Natural killer cell (primary cell): ENCODE results near the gene NCK2. TPM values are rescaled to one million over a fixed set of nuclear protein-coding genes. Genes with fewer than 3 reads are reported as not detected.

Experiments used
- ATAC-seq, 3 donors: fragments of 150-1000 bp in 2 of 3; fragments of 200-7000 bp in 1 of 3; cut with Tn5 transposase; 1 replicate in 1 of 3; 2 replicates in 2 of 3; pipeline ENCODE4 v1.10.0; 2021; ENCODE audit warnings: mild to moderate bottlenecking in 2 of 3, moderate library complexity in 2 of 3
- DNase-seq, 2 donors: peaks; one replicate each; pipeline versions ENCODE4 v3.0.0 to v3.0.0-alpha.2; 2013 to 2021; ENCODE audit warnings: mixed read lengths in 1 of 2
- H3K27ac ChIP-seq: one replicate; pipeline ENCODE4 v1.5.1; 2013; ENCODE audit warnings: mild to moderate bottlenecking, low read length
- H3K27me3 ChIP-seq: one replicate; pipeline ENCODE4 v1.6.1; 2013; ENCODE audit warnings: low read length; ENCODE audit not compliant: control insufficient read depth, insufficient read depth
- H3K36me3 ChIP-seq: one replicate; pipeline ENCODE4 v1.6.1; 2013; ENCODE audit warnings: low read length; ENCODE audit not compliant: control insufficient read depth, insufficient read depth
- H3K4me1 ChIP-seq: one replicate; pipeline ENCODE4 v1.6.1; 2013; ENCODE audit warnings: low read length; ENCODE audit not compliant: control insufficient read depth, insufficient read depth
- H3K4me3 ChIP-seq: one replicate; pipeline ENCODE4 v1.5.1; 2013; ENCODE audit warnings: low read length
- H3K9me3 ChIP-seq: one replicate; pipeline ENCODE4 v1.6.1; 2013; ENCODE audit warnings: low read length; ENCODE audit not compliant: control insufficient read depth, insufficient read depth
- H3K27ac Mint-ChIP-seq, 2 donors: one replicate each; pipeline ENCODE4 v1.8.0; 2022; ENCODE audit warnings: mild to moderate bottlenecking in 2 of 2, mixed read lengths in 2 of 2, moderate library complexity in 1 of 2
- H3K27me3 Mint-ChIP-seq, 2 donors: one replicate each; pipeline ENCODE4 v1.8.0; 2022; ENCODE audit warnings: low read depth in 2 of 2, mixed read lengths in 2 of 2
- H3K36me3 Mint-ChIP-seq: one replicate; pipeline ENCODE4 v1.8.0; 2022; ENCODE audit warnings: mixed read lengths
- H3K4me1 Mint-ChIP-seq, 2 donors: one replicate each; pipeline ENCODE4 v1.8.0; 2022; ENCODE audit warnings: mixed read lengths in 2 of 2
- H3K4me3 Mint-ChIP-seq: one replicate; pipeline ENCODE4 v1.8.0; 2022; ENCODE audit warnings: mild to moderate bottlenecking, moderate library complexity, mixed read lengths
- H3K9me3 Mint-ChIP-seq, 2 donors: one replicate each; pipeline ENCODE4 v1.8.0; 2022; ENCODE audit warnings: mixed read lengths in 2 of 2
- WGBS: methylation state at CpG from one replicate; pipeline ENCODE4 v1.1.7; 2013; ENCODE audit warnings: missing lambda C conversion rate; ENCODE audit not compliant: insufficient coverage; 5-methylcytosine and 5-hydroxymethylcytosine counted together
- intact Hi-C: fragments of 100-400 bp; cut with micrococcal nuclease; formaldehyde crosslinking; loops from one replicate; pipeline ENCODE4 v1.14.2; 2022
- total RNA-seq, 4 donors: library from RNA; stranded (reverse); fragments of 120-200 nt in 1 of 4; gene quantifications; one replicate each; pipeline versions ENCODE4 v1.2.3 to v1.2.4, GENCODE V29; 2013 to 2022
- TF ChIP-seq, protein P1 (sequence below): fragments of 200-600 bp; IDR thresholded peaks from one replicate; pipeline ENCODE4 v1.8.0; 2022; ENCODE audit warnings: antibody characterized with exemption

Gene NCK2
- total RNA-seq, 3 donors from 2014 or later (not counting 1 experiment from before 2014, with no cell fraction given) = 34.1 to 50.8 (median 43.0) TPM

DNA sequence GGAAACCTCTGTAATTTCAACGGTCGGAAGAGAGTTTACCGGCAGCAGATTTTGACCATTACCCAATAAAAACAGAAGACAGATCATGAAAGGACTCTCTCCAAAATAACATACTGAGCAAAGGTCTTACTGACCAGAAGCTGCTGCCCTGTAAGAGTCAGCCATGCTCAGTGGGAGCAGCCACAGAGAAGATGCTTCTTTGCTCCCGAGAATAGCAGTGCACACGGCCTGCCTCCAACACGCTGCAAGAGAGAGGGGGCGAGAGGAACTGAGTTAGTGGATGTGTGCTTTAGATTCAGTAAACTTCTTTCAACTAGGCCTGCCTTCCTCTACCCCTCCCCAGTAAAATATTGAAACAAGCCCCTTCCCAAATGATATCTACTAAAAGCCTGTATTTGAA lies 103.7 kb downstream of the NCK2 start:
- no peaks in the 10 kb centered on the region for H3K36me3 ChIP-seq
- H3K4me1 Mint-ChIP-seq = peaks cover 56 to 64% of the 10 kb centered on the region in 2 donors
- no peak overlapping the region for H3K27ac ChIP-seq
- WGBS = 100% methylated on average over 6 of the region's 7 CpGs
- DNase-seq (no peak), ATAC-seq (no peak)
- no peak overlapping the region for H3K4me3 Mint-ChIP-seq
- intact Hi-C loops = no loop called here
- H3K9me3 ChIP-seq = no peaks in the 10 kb centered on the region
- no peaks in the 10 kb centered on the region for H3K9me3 Mint-ChIP-seq
- H3K27me3 Mint-ChIP-seq = no peaks in the 10 kb centered on the region
- H3K4me1 ChIP-seq = peaks cover 5% of the 10 kb centered on the region
- H3K27ac Mint-ChIP-seq = peak overlapping the region; percentile 53 to 68
- H3K36me3 Mint-ChIP-seq = no peaks in the 10 kb centered on the region
- no peak overlapping the region for H3K4me3 ChIP-seq
- H3K27me3 ChIP-seq = no peaks in the 10 kb centered on the region
- TF ChIP-seq, protein P1, sequence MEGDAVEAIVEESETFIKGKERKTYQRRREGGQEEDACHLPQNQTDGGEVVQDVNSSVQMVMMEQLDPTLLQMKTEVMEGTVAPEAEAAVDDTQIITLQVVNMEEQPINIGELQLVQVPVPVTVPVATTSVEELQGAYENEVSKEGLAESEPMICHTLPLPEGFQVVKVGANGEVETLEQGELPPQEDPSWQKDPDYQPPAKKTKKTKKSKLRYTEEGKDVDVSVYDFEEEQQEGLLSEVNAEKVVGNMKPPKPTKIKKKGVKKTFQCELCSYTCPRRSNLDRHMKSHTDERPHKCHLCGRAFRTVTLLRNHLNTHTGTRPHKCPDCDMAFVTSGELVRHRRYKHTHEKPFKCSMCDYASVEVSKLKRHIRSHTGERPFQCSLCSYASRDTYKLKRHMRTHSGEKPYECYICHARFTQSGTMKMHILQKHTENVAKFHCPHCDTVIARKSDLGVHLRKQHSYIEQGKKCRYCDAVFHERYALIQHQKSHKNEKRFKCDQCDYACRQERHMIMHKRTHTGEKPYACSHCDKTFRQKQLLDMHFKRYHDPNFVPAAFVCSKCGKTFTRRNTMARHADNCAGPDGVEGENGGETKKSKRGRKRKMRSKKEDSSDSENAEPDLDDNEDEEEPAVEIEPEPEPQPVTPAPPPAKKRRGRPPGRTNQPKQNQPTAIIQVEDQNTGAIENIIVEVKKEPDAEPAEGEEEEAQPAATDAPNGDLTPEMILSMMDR = no peak

- Mint-ChIP-seq H3K27me3 (no peaks in the 10 kb centered on the region), H3K4me1 (peaks cover 54 to 65% of the 10 kb centered on the region in 2 donors), H3K36me3 (no peaks in the 10 kb centered on the region), H3K4me3 (no peak overlapping the region), H3K27ac (peak overlapping the region in 1 of 2 donors; percentile 53), H3K9me3 (no peaks in the 10 kb centered on the region)
- H3K4me3 ChIP-seq = no peak overlapping the region
- TF ChIP-seq, protein P1 = no peak
- DNase-seq (no peak), ATAC-seq (no peak)
- no peaks in the 10 kb centered on the region for H3K36me3 ChIP-seq
- H3K9me3 ChIP-seq = no peaks in the 10 kb centered on the region
- no peak overlapping the region for H3K27ac ChIP-seq
- H3K27me3 ChIP-seq = no peaks in the 10 kb centered on the region
- intact Hi-C loops = no loop called here
- peaks cover 3% of the 10 kb centered on the region for H3K4me1 ChIP-seq
- 100% methylated on average over 4 of the region's 4 CpGs for WGBS
Observed at GRCh38 chr2:105849431-105850179, 104.9 kb downstream of the NCK2 start.

- H3K9me3 Mint-ChIP-seq = no peaks in the 10 kb centered on the region
- peaks cover 57 to 59% of the 10 kb centered on the region in 2 donors for H3K4me1 Mint-ChIP-seq
- DNase-seq (no peak), ATAC-seq (peak in 1 of 3 donors; percentile 39)
- H3K27ac ChIP-seq = no peak overlapping the region
- no peak overlapping the region for H3K4me3 ChIP-seq
- peaks cover 8% of the 10 kb centered on the region for H3K36me3 ChIP-seq
- H3K27me3 ChIP-seq = no peaks in the 10 kb centered on the region
- H3K4me3 Mint-ChIP-seq = no peak overlapping the region
- WGBS = 95% methylated on average over 10 of the region's 10 CpGs
- no peak overlapping the region for H3K27ac Mint-ChIP-seq
- no peaks in the 10 kb centered on the region for H3K9me3 ChIP-seq
- intact Hi-C loops = no loop called here
- no peaks in the 10 kb centered on the region for H3K36me3 Mint-ChIP-seq
- H3K27me3 Mint-ChIP-seq = no peaks in the 10 kb centered on the region
- H3K4me1 ChIP-seq = peaks cover 3% of the 10 kb centered on the region
- TF ChIP-seq, protein P1 = no peak
Observed at GRCh38 chr2:105852066-105852465, 107.4 kb downstream of the NCK2 start.
